SK-N-SH (cell line): ENCODE data around the gene UBIAD1. TPM values are rescaled to one million over a fixed set of nuclear protein-coding genes. Genes with fewer than 3 reads are reported as not detected.
"Not testable (repeated sequence)": the region's sequence is repeated elsewhere in the genome, so short reads cannot be mapped to it uniquely, and the experiment has no call there.

Source experiments
- CTCF ChIA-PET: fragments of 300-600, 350-600 bp; formaldehyde crosslinking; extraction: SDS; loops from one replicate; lab custom pipeline; 2021; lab: Yijun Ruan, JAX
- POLR2A ChIA-PET: fragments of 350-600 bp; sonication (Branson Sonifier 250); formaldehyde crosslinking; extraction: SDS; loops from one replicate; lab custom pipeline; 2020; ENCODE audit warnings: antibody characterized with exemption, inconsistent platforms; lab: Yijun Ruan, JAX
- DNase-seq: peaks from one replicate; pipeline ENCODE4 v3.0.0; 2012
- H2AFZ ChIP-seq: fragments of 200-600 bp; sonication (generic); 2 replicates; pipeline ENCODE4 v1.8.1; 2016; ENCODE audit warnings: antibody characterized with exemption, mild to moderate bottlenecking, low read depth
- H3F3A ChIP-seq: fragments of 200-600 bp; sonication (generic); replicated peaks from 2 replicates; pipeline ENCODE3; 2016; ENCODE audit warnings: antibody characterized with exemption, mild to moderate bottlenecking; ENCODE audit not compliant: insufficient read depth
- H3K27ac ChIP-seq, 2 experiments: fragments of 200-500 bp in 1 of 2; fragments of 200-600 bp in 1 of 2; sonication (Bioruptor generic) in 1 of 2; sonication (generic), shearing (Covaris generic) in 1 of 2; 2 replicates each; pipeline versions ENCODE4 v1.5.1 to v1.6.1; 2014 to 2016; ENCODE audit warnings: low read depth in 2 of 2, inconsistent platforms in 1 of 2, low read length in 1 of 2, mild to moderate bottlenecking in 1 of 2, mixed read lengths in 1 of 2
- H3K27me3 ChIP-seq: fragments of 200-600 bp; sonication (generic), shearing (Covaris generic); 2 replicates; pipeline ENCODE4 v1.6.1; 2016; ENCODE audit warnings: mixed run types; ENCODE audit not compliant: insufficient read depth
- H3K36me3 ChIP-seq, 2 experiments: fragments of 200-500 bp in 1 of 2; fragments of 200-600 bp in 1 of 2; sonication (Bioruptor generic) in 1 of 2; sonication (generic) in 1 of 2; replicated peaks in 1 of 2; 2 replicates each; pipeline versions ENCODE3 to v1.5.1; 2014 to 2016; ENCODE audit warnings: low read length in 1 of 2, mild to moderate bottlenecking in 1 of 2; ENCODE audit not compliant: insufficient read depth in 2 of 2, control insufficient read depth in 1 of 2
- H3K4me1 ChIP-seq, 2 experiments: fragments of 200-500 bp in 1 of 2; fragments of 200-600 bp in 1 of 2; sonication (Bioruptor generic) in 1 of 2; sonication (generic), shearing (Covaris generic) in 1 of 2; 2 replicates each; pipeline versions ENCODE4 v1.5.1 to v1.6.1; 2014 to 2016; ENCODE audit warnings: low read depth in 1 of 2, low read length in 1 of 2, mixed run types in 1 of 2; ENCODE audit not compliant: insufficient read depth in 2 of 2, control insufficient read depth in 1 of 2
- H3K4me2 ChIP-seq: fragments of 200-600 bp; sonication (generic), shearing (Covaris generic); 2 replicates; pipeline ENCODE4 v1.6.1; 2017; ENCODE audit warnings: mixed run types
- H3K4me3 ChIP-seq, 2 experiments: fragments of 200-500 bp in 1 of 2; fragments of 200-600 bp in 1 of 2; sonication (Bioruptor generic) in 1 of 2; sonication (generic), shearing (Covaris generic) in 1 of 2; 2 replicates each; pipeline versions ENCODE4 v1.5.1 to v1.8.1; 2014 to 2016; ENCODE audit warnings: low read depth in 2 of 2, inconsistent platforms in 1 of 2, low read length in 1 of 2, mild to moderate bottlenecking in 1 of 2, mixed read lengths in 1 of 2, moderate library complexity in 1 of 2
- H3K79me2 ChIP-seq: fragments of 200-600 bp; sonication (generic); 2 replicates; pipeline ENCODE4 v1.8.1; 2017; ENCODE audit warnings: mild to moderate bottlenecking; ENCODE audit not compliant: insufficient read depth
- H3K9ac ChIP-seq: fragments of 200-600 bp; sonication (generic); 2 replicates; pipeline ENCODE4 v1.6.1; 2017; ENCODE audit warnings: mixed run types
- H3K9me2 ChIP-seq: fragments of 200-600 bp; sonication (generic); 2 replicates; pipeline ENCODE4 v1.6.1; 2017; ENCODE audit warnings: mixed run types
- H3K9me3 ChIP-seq: fragments of 200-600 bp; sonication (generic); 2 replicates; pipeline ENCODE4 v1.6.1; 2017; ENCODE audit warnings: mixed run types, mild to moderate bottlenecking, moderate library complexity
- H4K20me1 ChIP-seq: fragments of 200-600 bp; sonication (generic); 2 replicates; pipeline ENCODE4 v1.6.1; 2017; ENCODE audit warnings: mild to moderate bottlenecking, mixed run types; ENCODE audit not compliant: insufficient read depth
- CTCF ChIP-seq: fragments of 200-600 bp; sonication (generic); IDR thresholded peaks from 2 replicates; pipeline ENCODE4 v1.6.1; 2017; ENCODE audit warnings: antibody characterized with exemption, mild to moderate bottlenecking, moderate library complexity
- ELF1 ChIP-seq: IDR thresholded peaks from 2 replicates; pipeline ENCODE4 v1.4.0; 2012
- IRF3 ChIP-seq: fragments of 150-350 bp; IDR thresholded peaks from 2 replicates; pipeline ENCODE4 v1.6.1; 2016; ENCODE audit warnings: mild to moderate bottlenecking, low read depth, low read length
- MAX ChIP-seq: IDR thresholded peaks from 2 replicates; pipeline ENCODE4 v1.4.0; 2012; ENCODE audit warnings: low read depth
- NFIC ChIP-seq: IDR thresholded peaks from 2 replicates; pipeline ENCODE4 v1.4.0; 2012; ENCODE audit warnings: borderline replicate concordance
- PBX3 ChIP-seq: IDR thresholded peaks from 2 replicates; pipeline ENCODE4; 2012
- RCOR1 ChIP-seq: fragments of 150-350 bp; IDR thresholded peaks from 2 replicates; pipeline ENCODE4 v1.6.1; 2017; ENCODE audit warnings: antibody characterized with exemption, low read length
- WGBS: methylation state at CpG from one replicate; pipeline ENCODE4 v1.1.6; 2017; ENCODE audit warnings: low lambda C conversion rate; 5-methylcytosine and 5-hydroxymethylcytosine counted together
- polyA plus RNA-seq, 3 experiments: library from polyadenylated mRNA; depleted of rRNA; stranded (reverse); fragments of >200 nt; gene quantifications; 2 replicates each; pipeline ENCODE4 v1.2.3, GENCODE V29; 2012

The UBIAD1 gene
- polyA plus RNA-seq, 1 of the 3 experiments (the other 2 are of a cell fraction): 13.7 TPM

- TF ChIP-seq IRF3 (no peak), MAX (no peak), ELF1 (no peak)
These were observed 29.4 kb downstream of the UBIAD1 start (continued) for GRCh38 chr1:11302366-11302765.

- not testable (repeated sequence) for H3K27ac ChIP-seq
These were observed 32.5 kb downstream of the UBIAD1 start for GRCh38 chr1:11305516-11305915.

GRCh38 chr1:11307852-11308251, 34.9 kb downstream of the UBIAD1 start:
- H3K4me2 ChIP-seq: no peak overlapping the region
- DNase-seq: no peak
- WGBS: 40% methylated on average over 3 of the region's 3 CpGs
- H3K4me3 ChIP-seq: no peak overlapping the region
- H3K9ac ChIP-seq: no peak overlapping the region
- H3K27ac ChIP-seq: peak overlapping the region in 1 of 2 experiments; percentile 56; a peak in 2 of 4 replicates
- no peaks in the 10 kb centered on the region for H3F3A ChIP-seq
- TF ChIP-seq NFIC: peak; percentile 70
- no peak for TF ChIP-seq RCOR1
- TF ChIP-seq PBX3: peak; percentile 8; the same call in 1 of the 2 replicates
- no peak for TF ChIP-seq CTCF
- POLR2A ChIA-PET: no interaction called here
- H2AFZ ChIP-seq: no peak overlapping the region
- no peaks in the 10 kb centered on the region for H3K79me2 ChIP-seq
- H4K20me1 ChIP-seq: no peaks in the 10 kb centered on the region
- no peaks in the 10 kb centered on the region for H3K27me3 ChIP-seq
- H3K9me2 ChIP-seq: no peaks in the 10 kb centered on the region
- H3K9me3 ChIP-seq: no peaks in the 10 kb centered on the region
- H3K36me3 ChIP-seq: no peaks in the 10 kb centered on the region
- CTCF ChIA-PET: interaction anchor here (1.0 kb wide), 1 partner anchor 342 kb away, joined by 3 read pairs; no protein-coding TSS in a partner anchor
- H3K4me1 ChIP-seq: peaks cover 0 to 29% of the 10 kb centered on the region in 2 experiments; a peak in 1 of 4 replicates

More at GRCh38 chr1:11305516-11305915, 32.5 kb downstream of the UBIAD1 start:
- H3K4me2 ChIP-seq, H3K9ac ChIP-seq, H3K36me3 ChIP-seq, H3K9me3 ChIP-seq, H3K79me2 ChIP-seq, POLR2A ChIA-PET, H4K20me1 ChIP-seq, DNase-seq, CTCF ChIA-PET, H3K4me3 ChIP-seq, H3F3A ChIP-seq, H3K27me3 ChIP-seq, H3K9me2 ChIP-seq, H2AFZ ChIP-seq: not testable (repeated sequence)
- 79% methylated on average over 9 of the region's 29 CpGs for WGBS
- peaks cover 0 to 28% of the 10 kb centered on the region in 2 experiments; a peak in 2 of 4 replicates for H3K4me1 ChIP-seq
